ENCODE measurements around the gene CHD2. TPM values are rescaled to one million over a fixed set of nuclear protein-coding genes. Genes with fewer than 3 reads are reported as not detected.
"Not testable (repeated sequence)": the region's sequence is repeated elsewhere in the genome, so short reads cannot be mapped to it uniquely, and the experiment has no call there.

CHD2 gene
- total and polyA plus RNA-seq, 2 donors (not counting 3 experiments of a cell fraction or from before 2014, with no cell fraction given): 53.8 to 97.9 TPM

- no peaks in the 10 kb centered on the region for H3K9me1 ChIP-seq (replicated peaks; ENCODE audit: control insufficient read depth, extremely low read depth, insufficient read depth, low read length)
- dilution Hi-C loops (cut with MboI; ENCODE audit: extremely low pct_ligation_motif_present, low sequenced_read_pairs): no loop called here
- no peak overlapping the region for H3K27ac ChIP-seq (ENCODE audit: insufficient read depth, low read depth, low read length)
- ChIA-PET POLR2A (no interaction called here), CTCF (interaction anchor here (1.1 to 2.9 kb wide), 4 partner anchors 17 to 1264 kb away, joined by 4 to 18 read pairs (median 9); no protein-coding TSS in a partner anchor)
- H3K79me2 ChIP-seq (ENCODE audit: control insufficient read depth, insufficient read depth, low read length): no peaks in the 10 kb centered on the region
- H3K27me3 ChIP-seq (ENCODE audit: control insufficient read depth in 2 of 2, insufficient read depth in 2 of 2, low read length in 2 of 2): no peaks in the 10 kb centered on the region
- H3K4me2 ChIP-seq (ENCODE audit: insufficient read depth, low read length): no peak overlapping the region
- BruUV-seq (replicated peaks): no TSS peak
- no peak for DNase-seq (ENCODE audit: low read depth, low spot score)
- no peaks in the 10 kb centered on the region for H3K9me3 ChIP-seq (replicated peaks; ENCODE audit: control insufficient read depth, insufficient read depth, low read length)
- FAIRE-seq: no peak
- H2AFZ ChIP-seq (ENCODE audit: low read depth, low read length): no peak overlapping the region
- intact Hi-C loops (cut with micrococcal nuclease): no loop called here
- H3K4me3 ChIP-seq (replicated peaks in 1 of 3; ENCODE audit: insufficient read depth in 1 of 3, low read depth in 1 of 3, low read length in 3 of 3): no peak overlapping the region
- H3K36me3 ChIP-seq (ENCODE audit: control insufficient read depth in 2 of 2, extremely low read depth in 1 of 2, insufficient read depth in 2 of 2, low read length in 2 of 2): no peaks in the 10 kb centered on the region
- no peak for TF ChIP-seq MYC (IDR thresholded peaks at IDR 0.05; ENCODE audit: low read depth, low read length)
- no peak for TF ChIP-seq FOS (IDR thresholded peaks at IDR 0.05; ENCODE audit: borderline replicate concordance, insufficient read depth, low read length)
- TF ChIP-seq POLR2A (IDR thresholded peaks at IDR 0.05; ENCODE audit: low read depth, low read length): no peak
- TF ChIP-seq, protein P1, sequence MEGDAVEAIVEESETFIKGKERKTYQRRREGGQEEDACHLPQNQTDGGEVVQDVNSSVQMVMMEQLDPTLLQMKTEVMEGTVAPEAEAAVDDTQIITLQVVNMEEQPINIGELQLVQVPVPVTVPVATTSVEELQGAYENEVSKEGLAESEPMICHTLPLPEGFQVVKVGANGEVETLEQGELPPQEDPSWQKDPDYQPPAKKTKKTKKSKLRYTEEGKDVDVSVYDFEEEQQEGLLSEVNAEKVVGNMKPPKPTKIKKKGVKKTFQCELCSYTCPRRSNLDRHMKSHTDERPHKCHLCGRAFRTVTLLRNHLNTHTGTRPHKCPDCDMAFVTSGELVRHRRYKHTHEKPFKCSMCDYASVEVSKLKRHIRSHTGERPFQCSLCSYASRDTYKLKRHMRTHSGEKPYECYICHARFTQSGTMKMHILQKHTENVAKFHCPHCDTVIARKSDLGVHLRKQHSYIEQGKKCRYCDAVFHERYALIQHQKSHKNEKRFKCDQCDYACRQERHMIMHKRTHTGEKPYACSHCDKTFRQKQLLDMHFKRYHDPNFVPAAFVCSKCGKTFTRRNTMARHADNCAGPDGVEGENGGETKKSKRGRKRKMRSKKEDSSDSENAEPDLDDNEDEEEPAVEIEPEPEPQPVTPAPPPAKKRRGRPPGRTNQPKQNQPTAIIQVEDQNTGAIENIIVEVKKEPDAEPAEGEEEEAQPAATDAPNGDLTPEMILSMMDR (IDR thresholded peaks at IDR 0.05; ENCODE audit: extremely low read depth in 1 of 2, insufficient read depth in 1 of 2, low read depth in 1 of 2, low read length in 2 of 2): no peak
- TF ChIP-seq JUN (IDR thresholded peaks at IDR 0.05; ENCODE audit: borderline replicate concordance, insufficient read depth, insufficient read length, low read depth): no peak
- no peak for TF ChIP-seq MAX (IDR thresholded peaks at IDR 0.05; ENCODE audit: insufficient read depth, insufficient read length)
- no peak for TF ChIP-seq EZH2 (IDR thresholded peaks at IDR 0.05; ENCODE audit: borderline replicate concordance, low read depth, low read length, severe bottlenecking)
- no peaks in the 10 kb centered on the region for H3K4me1 ChIP-seq (ENCODE audit: control insufficient read depth, extremely low read depth, insufficient read depth, low read length)
- H4K20me1 ChIP-seq (replicated peaks; ENCODE audit: control insufficient read depth, extremely low read depth, insufficient read depth, low read length): no peaks in the 10 kb centered on the region
- no peak overlapping the region for H3K9ac ChIP-seq (replicated peaks; ENCODE audit: extremely low read depth, insufficient read depth, low read length)
Measured at GRCh38 chr15:93060336-93061248, 160.5 kb downstream of the CHD2 start.

- H3K4me1 ChIP-seq (ENCODE audit: control insufficient read depth, extremely low read depth, insufficient read depth, low read length); dilution Hi-C loops (cut with MboI; ENCODE audit: extremely low pct_ligation_motif_present, low sequenced_read_pairs); H3K27ac ChIP-seq (ENCODE audit: insufficient read depth, low read depth, low read length); H2AFZ ChIP-seq (ENCODE audit: low read depth, low read length); H3K9ac ChIP-seq (replicated peaks; ENCODE audit: extremely low read depth, insufficient read depth, low read length); H3K27me3 ChIP-seq (ENCODE audit: control insufficient read depth in 2 of 2, insufficient read depth in 2 of 2, low read length in 2 of 2); FAIRE-seq; H3K36me3 ChIP-seq (ENCODE audit: control insufficient read depth in 2 of 2, extremely low read depth in 1 of 2, insufficient read depth in 2 of 2, low read length in 2 of 2); DNase-seq (ENCODE audit: low read depth, low spot score); H3K4me2 ChIP-seq (ENCODE audit: insufficient read depth, low read length); H3K4me3 ChIP-seq (replicated peaks in 1 of 3; ENCODE audit: insufficient read depth in 1 of 3, low read depth in 1 of 3, low read length in 3 of 3); H3K79me2 ChIP-seq (ENCODE audit: control insufficient read depth, insufficient read depth, low read length); BruUV-seq (replicated peaks); H3K9me3 ChIP-seq (replicated peaks; ENCODE audit: control insufficient read depth, insufficient read depth, low read length); CTCF ChIA-PET; POLR2A ChIA-PET; H4K20me1 ChIP-seq (replicated peaks; ENCODE audit: control insufficient read depth, extremely low read depth, insufficient read depth, low read length); intact Hi-C loops (cut with micrococcal nuclease); H3K9me1 ChIP-seq (replicated peaks; ENCODE audit: control insufficient read depth, extremely low read depth, insufficient read depth, low read length): not testable (repeated sequence)
Measured at GRCh38 chr15:93062628-93063261, 162.6 kb downstream of the CHD2 start.
